ENCODE results near the gene BARX1.
"Not testable (repeated sequence)": the region's sequence is repeated elsewhere in the genome, so short reads cannot be mapped to it uniquely, and the experiment has no call there.

The BARX1 gene

GRCh38 chr9:93976973-93977372 lies 21.8 kb upstream of the BARX1 start:
- TF ChIP-seq CTCF (conservative IDR thresholded peaks at IDR 0.05; ENCODE audit: control insufficient read depth, insufficient read depth, low read depth, low read length) = no peak
- no peak overlapping the region for H3K4me3 ChIP-seq (ENCODE audit: control insufficient read depth, low read depth, low read length)
- DNase-seq (ENCODE audit: low read depth) = no peak

GRCh38 chr9:93976081-93976480 lies 20.9 kb upstream of the BARX1 start:
- TF ChIP-seq CTCF (conservative IDR thresholded peaks at IDR 0.05; ENCODE audit: control insufficient read depth, insufficient read depth, low read depth, low read length) = no peak
- H3K4me3 ChIP-seq (ENCODE audit: control insufficient read depth, low read depth, low read length) = no peak overlapping the region
- DNase-seq (ENCODE audit: low read depth) = no peak

- no peak overlapping the region for H3K4me3 ChIP-seq (ENCODE audit: control insufficient read depth, low read depth, low read length)
- no peak for TF ChIP-seq CTCF (conservative IDR thresholded peaks at IDR 0.05; ENCODE audit: control insufficient read depth, insufficient read depth, low read depth, low read length)
- no peak for DNase-seq (ENCODE audit: low read depth)
These were observed 20.1 kb upstream of the BARX1 start for GRCh38 chr9:93975262-93975661.

GRCh38 chr9:93974151-93974550 lies 19.0 kb upstream of the BARX1 start:
- H3K4me3 ChIP-seq (ENCODE audit: control insufficient read depth, low read depth, low read length) = no peak overlapping the region
- no peak for TF ChIP-seq CTCF (conservative IDR thresholded peaks at IDR 0.05; ENCODE audit: control insufficient read depth, insufficient read depth, low read depth, low read length)
- DNase-seq (ENCODE audit: low read depth) = no peak

GRCh38 chr9:93972655-93973054 lies 17.5 kb upstream of the BARX1 start:
- DNase-seq (ENCODE audit: low read depth); H3K4me3 ChIP-seq (ENCODE audit: control insufficient read depth, low read depth, low read length): not testable (repeated sequence)

GRCh38 chr9:93969328-93969661 lies 14.1 kb upstream of the BARX1 start:
- DNase-seq (ENCODE audit: low read depth) = no peak
- no peak overlapping the region for H3K4me3 ChIP-seq (ENCODE audit: control insufficient read depth, low read depth, low read length)
- TF ChIP-seq CTCF (conservative IDR thresholded peaks at IDR 0.05; ENCODE audit: control insufficient read depth, insufficient read depth, low read depth, low read length) = no peak

- no peak for DNase-seq (ENCODE audit: low read depth)
- no peak for TF ChIP-seq CTCF (conservative IDR thresholded peaks at IDR 0.05; ENCODE audit: control insufficient read depth, insufficient read depth, low read depth, low read length)
- H3K4me3 ChIP-seq (ENCODE audit: control insufficient read depth, low read depth, low read length) = no peak overlapping the region
These were observed 13.5 kb upstream of the BARX1 start for GRCh38 chr9:93968451-93969327.

Data from fibroblast of mammary gland (primary cell).